ENCODE results near the gene C10orf62. TPM values are rescaled to one million over a fixed set of nuclear protein-coding genes. Genes with fewer than 3 reads are reported as not detected.

Gene C10orf62, protein sequence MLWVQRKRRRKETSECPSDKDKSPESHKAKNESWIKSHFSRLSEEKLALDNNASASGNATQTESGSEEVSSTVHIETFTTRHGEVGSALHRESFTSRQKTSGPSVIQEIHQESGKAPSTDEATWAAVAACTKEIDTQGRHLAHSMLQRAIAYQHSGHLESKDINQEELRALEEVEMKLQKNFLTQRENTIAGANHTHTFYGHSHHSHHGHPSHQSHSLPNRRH
- total RNA-seq = not detected

DNA sequence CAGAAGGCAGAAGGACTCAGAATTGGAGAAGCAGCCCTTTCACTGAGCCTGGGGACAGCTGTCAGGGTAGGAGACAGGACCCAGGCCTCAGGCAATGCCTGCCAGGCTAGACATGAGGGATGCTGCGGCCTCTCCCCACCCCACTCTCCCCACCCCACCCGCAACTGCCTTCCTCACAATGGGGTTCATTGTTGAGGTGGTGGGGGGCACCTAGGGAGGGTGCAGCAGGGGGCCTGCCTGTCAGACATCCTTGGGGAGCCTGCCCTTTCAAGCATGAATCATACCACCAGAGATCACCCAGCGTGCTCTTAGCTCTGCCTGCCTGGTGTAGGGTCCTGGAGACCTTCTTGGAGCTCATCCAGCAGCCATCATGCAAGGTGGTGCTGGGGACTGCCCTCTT lies at the start of gene C10orf62:
Gene C10orf62 (plus strand): TSS at position 243 of the 400 bp plus-strand sequence. CDS start 177 bp downstream, outside the sequence.
- DNase-seq (no peak), ATAC-seq (no peak)
- Mint-ChIP-seq H3K9me3 (no peaks in the 10 kb centered on the region), H3K4me1 (ENCODE audit: low read depth) (no peaks in the 10 kb centered on the region), H3K27ac (no peak within 1 kb of the TSS), H3K36me3 (ENCODE audit: low read depth) (no peaks in the 10 kb centered on the region), H3K4me3 (no peak within 1 kb of the TSS), H3K27me3 (no peaks in the 10 kb centered on the region)
- ChIA-PET CTCF (interaction anchor here (1.7 kb wide), 1 partner anchor 17 kb away, joined by 14 read pairs; the partner anchor contains the start of gene ANKRD2), POLR2A (no interaction called here)
- intact Hi-C loops (cut with micrococcal nuclease) = no loop called here
- TF ChIP-seq, protein P1, sequence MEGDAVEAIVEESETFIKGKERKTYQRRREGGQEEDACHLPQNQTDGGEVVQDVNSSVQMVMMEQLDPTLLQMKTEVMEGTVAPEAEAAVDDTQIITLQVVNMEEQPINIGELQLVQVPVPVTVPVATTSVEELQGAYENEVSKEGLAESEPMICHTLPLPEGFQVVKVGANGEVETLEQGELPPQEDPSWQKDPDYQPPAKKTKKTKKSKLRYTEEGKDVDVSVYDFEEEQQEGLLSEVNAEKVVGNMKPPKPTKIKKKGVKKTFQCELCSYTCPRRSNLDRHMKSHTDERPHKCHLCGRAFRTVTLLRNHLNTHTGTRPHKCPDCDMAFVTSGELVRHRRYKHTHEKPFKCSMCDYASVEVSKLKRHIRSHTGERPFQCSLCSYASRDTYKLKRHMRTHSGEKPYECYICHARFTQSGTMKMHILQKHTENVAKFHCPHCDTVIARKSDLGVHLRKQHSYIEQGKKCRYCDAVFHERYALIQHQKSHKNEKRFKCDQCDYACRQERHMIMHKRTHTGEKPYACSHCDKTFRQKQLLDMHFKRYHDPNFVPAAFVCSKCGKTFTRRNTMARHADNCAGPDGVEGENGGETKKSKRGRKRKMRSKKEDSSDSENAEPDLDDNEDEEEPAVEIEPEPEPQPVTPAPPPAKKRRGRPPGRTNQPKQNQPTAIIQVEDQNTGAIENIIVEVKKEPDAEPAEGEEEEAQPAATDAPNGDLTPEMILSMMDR (IDR thresholded peaks at IDR 0.05) = no peak

DNA sequence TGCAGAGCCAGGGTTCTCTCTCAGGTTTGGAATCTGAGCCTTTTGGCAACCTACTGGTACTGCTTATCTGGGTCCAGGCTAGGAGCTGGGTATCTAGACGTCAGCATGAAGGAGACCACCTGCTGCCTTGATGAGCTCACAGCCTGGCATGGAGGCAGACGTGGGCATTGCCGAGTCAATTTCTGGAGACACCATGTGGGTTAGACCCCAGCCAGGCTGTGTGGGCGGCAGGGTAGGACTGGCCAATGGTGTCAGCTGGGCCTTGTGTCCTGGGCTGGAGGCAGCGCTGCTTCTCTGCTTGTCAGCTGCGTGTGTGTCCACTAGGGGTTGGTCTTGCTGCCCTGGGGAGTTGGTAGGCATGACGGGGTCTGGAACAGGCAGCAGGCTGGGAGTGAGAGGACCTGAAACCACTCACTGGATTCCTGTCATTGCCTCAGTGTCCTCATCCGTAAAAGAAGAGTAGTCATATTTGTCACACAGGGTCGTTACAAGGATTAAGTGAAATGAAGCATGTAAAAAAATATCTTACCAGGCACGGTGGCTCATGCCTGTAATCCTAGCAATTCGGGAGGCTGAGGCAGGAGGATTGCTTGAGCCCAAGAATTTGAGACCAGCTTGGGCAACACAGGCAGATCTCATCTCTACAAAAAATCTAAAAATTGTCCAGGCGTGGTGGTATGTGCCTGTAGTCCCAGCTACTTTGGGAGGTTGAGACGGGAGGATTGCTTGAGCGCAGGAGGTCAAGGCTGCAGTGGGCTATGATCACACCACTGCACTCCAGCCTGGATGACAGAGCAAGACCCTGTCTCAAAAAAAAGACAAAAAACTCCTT lies 48.6 kb upstream of the C10orf62 start:
- CTCF ChIA-PET = interaction anchor here (0.6 to 3.5 kb wide), 5 partner anchors 12 to 578 kb away, joined by 3 to 19 read pairs (median 4); no protein-coding TSS in a partner anchor
- Mint-ChIP-seq H3K27ac (no peak overlapping the region), H3K4me3 (no peak overlapping the region), H3K27me3 (no peaks in the 10 kb centered on the region), H3K4me1 (ENCODE audit: low read depth) (peaks cover 23% of the 10 kb centered on the region), H3K9me3 (no peaks in the 10 kb centered on the region), H3K36me3 (ENCODE audit: low read depth) (no peaks in the 10 kb centered on the region)
- DNase-seq = no peak
- intact Hi-C loops (cut with micrococcal nuclease) = no loop called here
- TF ChIP-seq, protein P1 (IDR thresholded peaks at IDR 0.05) = no peak
- no peak for ATAC-seq
- POLR2A ChIA-PET = no interaction called here

DNA sequence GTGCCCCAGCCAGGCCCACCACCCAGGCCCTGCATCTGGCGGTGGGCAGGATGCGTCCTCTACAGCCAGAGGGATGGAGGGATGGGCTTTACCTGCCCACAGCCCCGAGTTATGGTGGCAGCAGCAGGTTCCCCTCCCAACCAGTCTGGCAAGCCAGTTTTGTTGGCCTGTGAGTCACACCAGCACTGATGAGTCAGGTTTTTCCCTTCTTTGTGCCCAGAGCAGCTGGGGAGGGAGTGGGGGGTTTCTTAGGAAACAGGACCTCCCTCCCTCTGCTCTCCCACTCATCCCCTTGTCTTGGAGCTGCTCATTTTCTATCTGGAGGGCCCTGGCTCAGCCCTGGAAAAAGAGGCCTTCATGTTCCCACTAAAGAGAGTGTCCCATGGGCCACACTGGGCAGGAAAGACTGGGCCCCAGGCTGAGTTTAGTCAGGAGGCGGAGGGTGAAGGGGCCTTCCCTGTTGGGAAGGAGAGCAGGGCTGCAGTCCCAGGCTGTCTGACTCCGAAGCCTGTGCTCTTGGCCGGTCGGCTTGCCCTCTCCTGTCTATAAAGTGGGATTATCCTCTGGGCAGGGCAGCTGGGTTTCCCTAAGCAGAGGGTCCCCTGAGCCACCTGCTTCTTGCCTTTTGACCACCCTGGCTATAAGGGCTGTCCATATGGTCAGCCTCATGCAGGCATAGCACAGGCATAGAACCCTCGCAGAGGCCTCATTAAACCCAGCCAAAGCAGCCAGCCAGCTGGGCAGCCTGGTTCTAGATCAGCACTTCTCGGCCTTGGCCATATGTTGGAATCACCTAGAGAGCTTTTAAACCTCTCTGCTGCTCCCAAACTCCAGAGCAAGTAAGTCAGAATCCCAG lies 47.1 kb upstream of the C10orf62 start:
- Mint-ChIP-seq H3K27ac (peak overlapping the region; percentile 61), H3K4me1 (ENCODE audit: low read depth) (peaks cover 23% of the 10 kb centered on the region), H3K4me3 (no peak overlapping the region), H3K9me3 (no peaks in the 10 kb centered on the region), H3K27me3 (no peaks in the 10 kb centered on the region), H3K36me3 (ENCODE audit: low read depth) (no peaks in the 10 kb centered on the region)
- intact Hi-C loops (cut with micrococcal nuclease) = no loop called here
- POLR2A ChIA-PET = interaction anchor here (0.5 to 1.0 kb wide), 3 partner anchors 84 to 95 kb away, joined by 3 read pairs; no protein-coding TSS in a partner anchor
- peak; percentile 63 for DNase-seq
- TF ChIP-seq, protein P1 (IDR thresholded peaks at IDR 0.05) = no peak
- peak; percentile 63 for ATAC-seq
- CTCF ChIA-PET = interaction anchor here (0.9 to 2.0 kb wide), 2 partner anchors 8 to 12 kb away, joined by 3 to 5 read pairs; no protein-coding TSS in a partner anchor

DNA sequence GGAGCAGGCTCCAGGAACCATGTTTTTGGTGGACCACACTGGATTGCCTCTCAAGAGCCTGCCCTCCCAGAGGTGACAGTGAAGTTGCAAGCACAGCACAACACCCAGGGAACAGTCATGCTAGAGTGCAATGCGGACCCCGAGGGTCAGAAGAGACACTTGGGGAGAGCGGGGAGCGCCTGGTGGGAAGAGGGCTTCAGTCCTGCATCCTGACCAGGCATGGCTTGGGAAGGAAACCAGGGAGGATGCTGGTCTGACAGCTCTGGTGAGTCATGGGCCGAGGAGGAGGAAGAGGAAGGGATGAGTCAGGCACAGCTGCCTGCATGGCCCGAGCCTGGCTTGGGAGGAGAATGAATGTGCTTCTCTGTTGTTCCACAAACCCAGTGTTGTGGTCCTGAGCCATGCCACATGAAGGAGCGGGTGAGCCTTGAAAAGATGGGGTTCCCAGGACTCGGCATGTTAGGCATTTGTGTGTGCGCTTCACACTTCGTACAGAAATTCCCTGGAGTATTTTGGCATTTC lies 46.4 kb upstream of the C10orf62 start:
- H3K27me3 Mint-ChIP-seq = no peaks in the 10 kb centered on the region
- DNase-seq (peak; percentile 73), ATAC-seq (peak; percentile 86)
- no peaks in the 10 kb centered on the region for H3K36me3 Mint-ChIP-seq (ENCODE audit: low read depth)
- no peak overlapping the region for H3K4me3 Mint-ChIP-seq
- intact Hi-C loops (cut with micrococcal nuclease) = no loop called here
- ChIA-PET CTCF (interaction anchor here (0.9 to 2.0 kb wide), 2 partner anchors 9 to 11 kb away, joined by 3 to 5 read pairs; no protein-coding TSS in a partner anchor), POLR2A (interaction anchor here (0.5 to 1.0 kb wide), 2 partner anchors 83 to 94 kb away, joined by 3 read pairs; no protein-coding TSS in a partner anchor)
- peak overlapping the region; percentile 61 for H3K27ac Mint-ChIP-seq
- no peaks in the 10 kb centered on the region for H3K9me3 Mint-ChIP-seq
- TF ChIP-seq, protein P1 (IDR thresholded peaks at IDR 0.05) = no peak
- peaks cover 23% of the 10 kb centered on the region for H3K4me1 Mint-ChIP-seq (ENCODE audit: low read depth)

Measured in activated CD8-positive, alpha-beta T cell treated with anti-CD3 and anti-CD28 coated beads for 36 hours (primary cell).